Amniotic epithelial cell (primary cell): ENCODE measurements around the gene COMTD1.
"Not testable (repeated sequence)": the region's sequence is repeated elsewhere in the genome, so short reads cannot be mapped to it uniquely, and the experiment has no call there.

Experiments used
- DNase-seq: peaks from one replicate; pipeline ENCODE4 v3.0.0-alpha.2; 2010; ENCODE audit warnings: low read depth

COMTD1 gene

GRCh38 chr10:75195035-75195763 is 40.6 kb downstream of the COMTD1 start:
- DNase-seq, result peak; percentile 71

- not testable (repeated sequence) for DNase-seq
Measured at GRCh38 chr10:75194625-75195024, 41.1 kb downstream of the COMTD1 start.

GRCh38 chr10:75191821-75192568 is 43.8 kb downstream of the COMTD1 start:
- DNase-seq, result peak; percentile 97

- DNase-seq, result no peak
Measured at GRCh38 chr10:75189266-75190096, 46.3 kb downstream of the COMTD1 start.

GRCh38 chr10:75188522-75188921 is 47.2 kb downstream of the COMTD1 start:
- DNase-seq, result not testable (repeated sequence)

GRCh38 chr10:75187961-75188426 is 47.8 kb downstream of the COMTD1 start:
- DNase-seq, result peak; percentile 61

- no peak for DNase-seq
Measured at GRCh38 chr10:75186310-75186709, 49.4 kb downstream of the COMTD1 start.
